HG03439 (cell line): ENCODE measurements around the gene ASCC1.

Experiments
- ATAC-seq: cut with Tn5 transposase; IDR thresholded peaks from one replicate; pipeline ENCODE4 v1.9.1; 2021; ENCODE audit warnings: mild to moderate bottlenecking, moderate library complexity; ENCODE audit not compliant: unreplicated experiment

Gene ASCC1

DNA sequence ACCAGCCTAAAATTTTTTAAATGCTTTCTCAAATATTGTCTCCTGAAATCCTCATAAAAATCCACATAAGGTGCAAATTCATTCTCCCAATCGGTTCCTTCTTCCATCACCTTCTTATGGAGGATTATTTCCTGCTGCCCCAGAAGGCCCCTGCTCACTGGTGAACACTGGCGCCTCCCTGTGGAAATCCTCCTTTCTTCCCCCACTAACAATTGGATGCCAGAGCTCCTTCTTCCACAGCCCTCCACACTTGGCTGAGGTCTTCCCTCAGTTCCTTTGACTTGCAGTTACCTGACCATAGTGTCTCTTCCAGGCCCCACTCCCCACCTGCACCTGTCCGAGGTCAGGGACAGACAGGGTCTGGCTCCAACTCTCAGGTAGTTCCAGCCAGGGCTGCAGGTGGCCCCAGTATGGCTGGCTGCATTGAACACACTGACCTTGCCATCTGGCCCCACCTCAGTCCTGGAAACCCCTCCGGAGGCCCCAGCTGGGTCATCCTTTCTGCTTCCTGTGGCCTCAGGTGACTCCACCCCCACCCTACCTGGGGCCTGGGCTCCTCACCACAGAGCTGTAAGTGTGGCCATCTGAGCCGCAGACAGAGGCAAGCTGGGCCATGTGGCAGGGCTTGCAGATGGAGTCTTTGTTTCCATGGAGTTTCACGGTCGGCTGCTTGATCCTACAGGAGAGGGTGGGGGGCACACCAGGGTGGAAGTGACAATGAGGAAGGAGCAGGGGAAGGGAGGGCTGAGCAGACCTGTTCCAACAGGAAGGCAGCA, 146.1 kb downstream of the ASCC1 start:
- ATAC-seq: no peak

DNA sequence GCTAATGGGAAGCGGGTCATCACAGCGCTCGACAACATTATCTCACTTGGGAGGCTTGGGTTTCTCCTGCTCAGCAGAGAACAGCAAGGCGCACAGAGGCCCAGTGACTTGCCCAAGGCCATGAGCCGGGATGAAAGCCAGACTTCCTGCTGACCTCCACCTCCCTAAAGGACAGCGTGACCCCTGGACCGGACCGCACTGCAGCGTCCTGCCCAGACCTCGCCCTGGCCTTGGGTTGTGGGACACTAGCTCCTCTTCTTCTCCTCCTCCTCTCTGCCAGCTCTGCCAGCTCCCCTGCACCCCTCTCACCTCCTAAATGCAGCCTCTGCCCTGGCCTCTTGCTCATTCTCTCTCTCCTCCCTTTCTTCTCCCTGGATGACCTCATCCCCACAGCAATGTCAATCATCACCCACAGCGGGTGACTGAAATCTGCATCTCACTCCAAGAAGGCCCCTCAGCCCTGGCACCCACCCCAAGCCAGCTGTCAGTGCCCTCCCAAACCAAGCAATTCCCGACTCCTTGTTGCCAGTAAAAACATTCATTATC, 147.1 kb downstream of the ASCC1 start:
- ATAC-seq: no peak

DNA sequence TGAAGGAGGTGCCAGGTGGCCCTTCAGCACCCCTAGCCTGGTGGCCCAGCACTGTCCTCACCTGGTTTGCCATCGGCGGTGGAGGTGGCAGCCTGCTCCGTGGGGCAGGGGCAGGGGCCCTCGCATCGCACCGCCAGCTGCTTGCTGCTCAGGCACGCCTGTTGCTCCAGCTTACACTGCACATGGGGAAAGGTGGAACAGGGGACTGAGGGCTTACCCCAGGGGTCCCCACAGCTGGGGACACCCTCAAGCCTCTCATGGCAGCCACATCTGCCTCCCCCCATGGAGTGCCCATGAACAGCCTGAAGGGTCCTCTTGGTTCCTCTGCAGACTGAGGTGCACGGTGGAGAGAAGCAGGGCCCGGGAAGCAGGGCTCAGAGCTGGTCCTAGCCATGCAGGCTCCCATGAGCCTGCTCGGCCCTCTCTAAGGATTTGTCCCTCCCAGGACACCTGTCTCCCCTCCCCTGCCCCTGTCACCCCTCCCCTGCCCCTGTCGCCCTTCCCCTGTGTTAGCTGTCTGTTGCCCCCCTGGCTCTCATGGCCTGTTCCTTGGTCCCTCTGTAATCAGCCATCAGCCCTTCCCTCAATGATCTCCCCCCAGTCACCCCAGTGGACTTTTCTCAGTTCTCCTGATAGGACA, 147.8 kb downstream of the ASCC1 start:
- ATAC-seq: no peak

DNA sequence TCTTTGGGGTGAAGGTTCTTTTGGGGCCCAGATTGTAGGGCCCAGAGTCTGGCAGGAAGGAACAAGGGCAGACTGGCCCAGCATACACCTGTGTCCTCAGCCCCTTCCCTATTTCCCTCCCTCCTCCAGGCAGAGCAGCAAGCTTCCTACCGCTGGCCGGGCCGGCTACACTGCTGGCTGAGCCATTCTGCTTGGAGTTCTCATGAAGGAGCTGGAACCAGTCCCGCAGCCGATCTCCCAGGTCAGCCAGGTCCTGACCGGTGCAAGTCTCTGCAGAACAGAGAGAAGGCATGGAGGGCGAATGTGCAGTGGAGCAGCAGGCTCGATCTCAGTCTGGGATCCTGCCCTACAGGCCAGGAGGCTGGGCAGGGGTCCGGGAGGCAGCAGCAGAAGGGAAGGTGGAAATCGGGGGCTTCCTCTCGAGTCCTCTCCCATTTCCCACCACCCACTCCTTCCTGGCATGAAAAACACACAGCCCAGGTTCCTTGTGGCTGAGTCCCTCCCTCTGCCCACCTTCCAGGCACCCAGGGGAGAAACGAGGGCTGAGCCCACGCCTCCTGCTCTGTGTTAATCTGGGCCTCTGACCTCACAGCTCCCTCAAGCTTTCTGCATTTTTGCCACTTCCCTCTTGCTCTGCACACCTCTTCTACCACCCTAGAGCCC, 148.5 kb downstream of the ASCC1 start:
- ATAC-seq: no peak

DNA sequence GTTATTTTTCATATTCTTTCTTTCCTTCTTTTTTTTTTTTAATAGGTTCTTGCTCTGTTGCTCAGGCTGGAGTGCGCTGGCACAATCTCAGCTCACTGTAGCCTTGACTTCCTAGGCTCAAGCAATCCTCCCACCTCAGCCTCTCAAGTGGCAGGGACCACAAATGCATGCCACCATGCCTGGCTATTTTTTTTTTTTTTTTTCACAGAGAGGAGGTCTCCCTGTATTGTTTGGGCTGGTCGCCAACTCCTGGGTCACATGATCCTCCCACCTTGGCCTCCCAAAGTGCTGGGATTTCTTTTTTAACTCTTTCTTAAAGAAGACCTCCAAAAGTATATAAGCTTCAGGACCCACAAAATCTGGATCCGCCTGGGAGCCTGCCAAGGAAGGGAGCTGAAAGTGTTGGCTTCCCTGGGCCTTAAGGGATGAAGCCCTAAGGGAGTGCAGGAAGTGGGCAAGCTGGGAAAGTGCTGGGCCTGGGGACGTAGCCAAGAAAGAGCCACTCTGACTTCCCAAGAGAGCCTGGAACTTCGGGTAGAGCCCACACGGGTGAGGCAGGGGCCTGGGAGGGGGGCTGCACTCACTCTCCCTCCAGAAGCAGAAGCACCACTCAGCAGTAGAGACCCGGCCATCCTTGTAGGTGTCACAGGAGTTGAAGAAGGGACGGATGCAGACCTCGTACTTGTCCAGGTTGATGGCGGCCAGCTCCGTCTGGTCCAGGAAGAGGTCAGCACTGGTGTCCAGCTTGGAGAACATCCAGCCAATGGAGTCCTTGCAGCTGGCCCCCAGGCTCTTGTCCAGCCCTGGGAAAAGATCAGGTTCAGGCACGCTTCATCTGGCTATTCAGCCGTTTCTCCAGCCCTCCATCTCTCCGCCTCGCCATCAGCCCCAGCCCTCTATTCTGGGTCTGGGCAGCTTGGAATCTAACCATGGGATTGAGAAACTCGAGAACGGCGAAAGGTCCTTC, 149.5 kb downstream of the ASCC1 start:
- no peak for ATAC-seq

DNA sequence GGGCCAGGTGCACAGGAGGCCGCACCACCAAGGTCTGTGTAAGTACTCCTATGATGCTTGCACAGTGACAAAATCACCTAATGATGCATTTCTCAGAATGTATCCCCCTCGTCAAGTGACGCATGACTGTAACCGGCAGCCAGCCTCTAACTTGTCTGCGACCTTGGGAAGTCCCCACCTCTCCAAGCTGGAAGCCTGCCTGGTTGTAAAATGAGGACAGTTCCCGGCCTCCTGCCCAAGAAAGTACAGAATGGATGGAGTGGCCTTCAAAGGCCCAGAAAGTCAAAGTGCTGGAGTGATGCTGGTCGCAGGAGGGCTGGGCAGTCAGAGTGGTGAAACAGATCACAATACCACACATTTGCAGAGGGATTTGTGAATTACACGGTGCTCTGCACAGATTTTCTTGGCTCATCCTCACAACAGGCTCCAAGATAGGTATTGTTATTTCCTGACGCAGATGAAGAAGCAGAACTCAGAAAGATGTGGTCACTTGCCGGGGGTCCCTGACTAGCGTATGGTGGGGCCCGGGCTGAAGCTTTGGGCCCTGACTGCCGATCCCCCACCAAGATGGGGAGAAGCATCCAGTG, 150.5 kb downstream of the ASCC1 start:
- no peak for ATAC-seq

DNA sequence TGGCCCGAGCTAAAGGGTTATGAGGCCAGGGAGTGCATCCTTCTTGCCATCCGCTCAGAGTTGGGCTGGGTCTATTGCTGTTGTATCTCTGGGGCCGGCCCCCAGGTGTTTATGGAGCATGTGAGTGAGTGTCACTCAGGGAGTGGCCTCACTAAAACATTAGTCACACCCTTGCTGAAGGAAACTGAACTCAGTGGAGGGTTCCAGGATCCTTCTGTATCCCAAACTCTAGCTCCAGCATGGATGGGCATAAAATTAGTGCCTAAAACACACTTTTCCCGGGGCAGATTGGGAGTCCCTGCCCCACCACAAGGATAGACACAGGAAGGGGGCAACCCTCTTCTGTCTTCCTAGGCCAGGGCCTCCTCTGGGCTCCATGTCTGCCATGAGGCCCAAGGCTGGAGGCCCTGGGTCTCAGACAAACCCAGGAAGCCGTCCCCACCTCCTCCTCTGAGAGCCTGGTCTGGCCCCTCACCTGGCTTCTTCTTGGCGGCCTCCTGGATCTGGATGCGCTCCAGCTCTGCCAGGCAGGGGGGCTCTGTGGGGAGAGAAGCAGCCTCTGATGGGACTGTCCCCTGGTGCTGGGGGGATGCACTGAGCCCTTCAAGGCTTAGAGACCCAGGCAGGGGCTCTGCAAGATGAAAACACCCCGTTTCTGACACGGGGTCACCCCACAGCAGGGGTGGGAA, 152.2 kb downstream of the ASCC1 start:
- ATAC-seq: no peak

DNA sequence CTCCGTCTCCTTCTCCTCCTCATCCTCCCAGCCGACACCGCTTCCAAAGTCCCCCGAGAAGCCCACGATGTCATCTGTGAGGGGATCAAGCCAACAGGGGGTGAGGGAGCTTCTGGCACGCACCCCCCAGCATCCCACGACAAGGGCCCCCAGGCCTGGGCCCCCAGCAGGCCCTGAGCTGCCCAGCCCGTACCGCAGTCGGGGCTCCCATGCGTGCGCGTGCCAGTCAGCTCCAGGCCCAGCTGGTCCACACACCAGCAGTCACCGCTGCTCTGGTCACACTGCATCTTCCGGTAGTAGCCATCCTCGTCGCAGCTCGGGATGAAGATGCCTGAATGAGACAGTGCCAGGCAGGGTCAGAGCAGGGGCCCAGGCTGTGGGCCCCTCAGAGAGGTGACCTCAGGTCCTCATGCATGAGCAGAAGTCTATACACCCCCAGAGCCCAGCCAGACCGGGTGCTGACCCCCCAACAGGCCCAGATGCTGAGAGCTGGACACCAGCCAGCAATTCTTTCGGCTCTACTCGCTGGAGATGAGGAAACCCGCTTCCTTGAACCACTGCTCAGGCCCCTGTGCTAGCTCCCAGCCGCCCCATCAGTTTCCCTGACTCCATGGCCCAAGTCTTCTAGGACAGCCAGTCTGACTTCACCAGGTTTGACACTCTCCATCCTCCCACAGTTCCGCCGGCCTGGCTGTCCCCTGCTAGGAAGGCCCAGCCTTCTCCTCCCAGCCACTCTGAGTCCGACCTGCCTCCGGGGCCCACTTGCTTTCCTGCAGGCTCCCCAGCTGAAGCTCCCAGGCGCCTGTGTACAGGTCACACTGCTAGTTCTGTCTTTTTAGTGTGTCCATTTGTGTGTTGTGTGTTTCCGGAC, 153.0 kb downstream of the ASCC1 start:
- ATAC-seq: no peak

DNA sequence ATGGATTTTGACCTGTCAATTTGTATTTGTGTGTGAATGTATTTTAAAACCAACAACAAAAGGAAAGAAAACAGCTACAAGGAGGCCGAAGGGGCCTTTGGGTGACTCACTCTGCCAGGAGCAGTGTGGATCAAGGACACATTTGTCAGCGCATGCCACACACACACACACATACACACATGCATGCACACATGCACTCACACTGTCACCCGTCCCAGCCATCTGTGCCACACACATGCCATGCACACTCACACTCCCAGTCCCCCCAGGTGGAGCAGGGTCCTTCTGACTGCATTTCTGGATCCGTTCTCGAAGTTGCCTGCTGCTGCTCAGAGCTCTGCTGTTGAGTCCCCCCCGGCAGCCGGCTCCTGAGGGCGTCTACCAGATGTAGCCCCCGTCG, 153.7 kb downstream of the ASCC1 start:
- ATAC-seq: no peak

DNA sequence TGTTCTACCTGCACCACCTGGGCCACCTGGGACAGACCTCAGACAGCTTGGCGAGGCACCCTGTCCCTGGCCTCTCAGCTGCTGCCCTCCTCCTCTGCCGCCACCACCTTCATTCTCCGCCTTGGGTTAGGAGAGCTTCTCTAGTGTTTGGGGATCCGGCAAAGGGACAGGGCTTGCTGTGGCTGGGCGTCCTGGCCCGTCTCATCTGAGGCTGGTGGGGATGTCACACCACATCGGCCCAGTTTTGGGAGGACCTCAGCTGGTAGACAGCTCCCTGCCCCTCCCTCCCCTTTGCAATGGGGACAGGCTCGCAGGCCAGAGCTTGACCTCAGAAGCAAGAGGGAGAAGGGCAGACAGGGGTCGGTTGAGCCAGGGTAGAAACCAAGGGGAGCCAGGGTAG, 154.1 kb downstream of the ASCC1 start:
- ATAC-seq: no peak

DNA sequence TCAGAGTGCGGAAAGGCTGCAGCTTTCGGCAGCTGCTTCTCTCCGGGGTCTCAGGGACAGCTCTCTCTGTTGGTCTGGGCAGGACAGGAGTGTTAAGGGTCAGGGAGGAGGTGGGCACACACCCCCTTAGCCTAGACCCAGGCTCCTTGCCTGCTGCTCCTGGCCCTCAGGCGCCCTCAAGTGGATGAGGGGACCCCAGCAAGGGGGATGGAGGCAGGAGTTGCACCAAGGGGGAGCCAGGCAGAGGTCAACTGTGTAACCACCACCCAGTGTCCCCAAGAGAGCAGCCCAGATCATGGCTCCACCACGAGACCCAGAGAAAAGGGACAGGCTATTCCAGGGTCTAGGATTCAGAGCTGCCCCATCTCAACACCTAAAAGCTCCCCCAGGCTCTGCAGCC, 154.6 kb downstream of the ASCC1 start:
- ATAC-seq: no peak

DNA sequence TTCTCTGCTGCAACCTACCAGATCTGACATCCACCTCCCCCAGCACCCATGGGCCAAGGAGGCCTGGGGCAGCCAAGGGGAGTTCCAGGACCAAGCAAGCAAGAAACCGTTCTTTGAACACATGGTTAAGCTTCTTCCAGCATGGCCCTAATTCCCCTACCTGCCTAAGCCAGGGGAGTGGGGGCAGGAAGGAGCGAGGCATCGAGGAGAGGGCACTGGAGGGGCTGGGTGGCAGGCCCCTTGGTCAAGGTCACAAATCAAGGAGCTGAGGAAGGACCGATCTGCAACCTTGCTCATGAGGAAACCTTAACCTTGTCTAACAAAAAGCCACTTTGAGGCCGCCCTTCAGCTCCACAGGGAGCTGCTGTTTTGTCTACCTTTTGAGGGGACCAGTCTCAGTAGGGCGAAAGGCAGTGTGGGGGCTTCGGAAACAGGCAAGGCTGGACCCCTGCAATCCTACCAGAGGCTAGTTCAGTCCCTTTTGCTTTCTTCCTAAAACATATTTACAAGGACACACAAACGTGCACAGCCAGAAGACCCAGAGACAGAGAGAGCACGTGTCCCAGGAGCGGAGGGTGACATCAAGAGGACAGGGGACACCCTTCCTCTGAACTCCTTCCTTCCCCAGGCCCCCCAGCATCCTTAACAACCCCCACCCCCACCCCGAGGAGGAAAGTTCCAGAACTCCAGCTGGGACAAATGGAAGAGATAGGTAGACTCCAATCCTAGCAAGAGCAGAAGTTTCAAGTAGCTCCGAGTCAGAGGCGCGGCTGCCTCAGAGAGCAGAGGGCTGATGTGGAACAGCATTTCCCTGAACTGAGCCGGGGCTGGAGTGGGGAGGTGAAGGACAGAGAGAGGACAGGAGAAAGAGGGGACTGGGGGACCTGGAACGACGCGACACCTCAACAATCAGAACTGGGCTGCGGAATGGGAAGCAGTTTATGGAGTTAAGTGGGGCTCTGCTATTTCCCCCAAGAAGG, 155.9 kb downstream of the ASCC1 start:
- no peak for ATAC-seq

DNA sequence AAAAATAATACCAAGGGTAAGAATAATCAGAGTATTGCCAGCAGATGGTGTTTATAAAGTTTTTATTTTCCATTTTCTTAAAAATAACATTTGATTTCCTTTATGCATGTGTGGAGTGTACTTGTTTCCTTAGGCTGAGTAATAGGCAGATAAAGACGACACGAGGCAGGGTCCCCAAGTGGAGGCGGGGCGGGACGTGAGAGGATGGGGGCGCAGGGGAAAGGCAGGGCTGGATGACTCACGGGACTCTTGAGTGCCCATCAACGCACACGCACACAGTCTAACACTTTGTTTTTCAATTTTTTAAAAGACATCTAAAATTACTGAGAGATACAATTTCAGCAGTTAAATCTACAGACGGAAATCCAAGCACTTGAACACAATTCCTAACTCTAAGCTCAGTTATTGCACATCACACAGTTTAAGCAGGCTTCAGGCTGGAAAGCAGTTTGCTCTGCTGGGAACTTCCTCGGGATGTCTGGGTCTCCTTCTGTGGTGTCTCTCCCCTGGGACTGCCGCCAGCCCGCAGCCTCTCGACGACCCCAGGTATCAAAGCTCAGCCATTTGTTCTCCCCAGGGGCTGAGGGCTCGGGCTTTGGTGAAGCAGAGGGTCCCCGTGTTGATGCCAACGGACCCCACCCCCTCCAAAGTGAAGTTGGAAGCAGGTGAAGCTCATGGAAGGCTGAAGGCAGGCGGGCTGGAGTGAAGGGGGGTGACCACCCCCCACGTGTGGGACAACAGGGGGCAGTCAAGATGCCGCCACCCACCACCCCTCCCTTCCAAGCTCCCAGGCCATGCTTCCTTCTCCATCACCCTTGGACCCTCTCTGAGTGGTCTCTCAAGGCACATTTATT, 156.9 kb downstream of the ASCC1 start:
- no peak for ATAC-seq

DNA sequence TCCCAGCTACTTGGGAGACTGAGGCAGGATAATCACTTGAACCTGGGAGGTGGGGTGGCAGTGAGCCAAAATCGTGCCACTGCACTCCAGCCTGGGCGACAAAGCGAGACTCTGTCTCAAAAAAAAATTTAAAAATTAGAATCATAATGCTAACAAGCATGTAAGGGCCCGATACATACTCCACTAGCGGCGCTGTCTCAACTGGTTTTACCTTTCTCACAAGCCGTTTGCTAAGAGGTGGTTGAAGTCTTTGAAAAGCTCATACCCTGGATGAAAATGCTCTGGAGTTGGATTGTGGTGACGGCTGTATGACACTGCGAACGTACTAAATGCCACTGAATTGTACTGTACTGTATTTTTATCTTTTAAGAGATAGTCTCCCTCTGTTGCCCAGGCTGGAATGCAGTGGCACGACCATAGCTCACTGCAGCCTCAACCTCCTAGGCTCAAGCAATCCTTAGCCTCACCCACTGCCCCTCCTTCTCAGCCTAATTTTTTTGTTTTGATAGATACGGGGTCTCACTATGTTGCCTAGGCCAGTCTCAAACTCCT, 157.7 kb downstream of the ASCC1 start:
- no peak for ATAC-seq

DNA sequence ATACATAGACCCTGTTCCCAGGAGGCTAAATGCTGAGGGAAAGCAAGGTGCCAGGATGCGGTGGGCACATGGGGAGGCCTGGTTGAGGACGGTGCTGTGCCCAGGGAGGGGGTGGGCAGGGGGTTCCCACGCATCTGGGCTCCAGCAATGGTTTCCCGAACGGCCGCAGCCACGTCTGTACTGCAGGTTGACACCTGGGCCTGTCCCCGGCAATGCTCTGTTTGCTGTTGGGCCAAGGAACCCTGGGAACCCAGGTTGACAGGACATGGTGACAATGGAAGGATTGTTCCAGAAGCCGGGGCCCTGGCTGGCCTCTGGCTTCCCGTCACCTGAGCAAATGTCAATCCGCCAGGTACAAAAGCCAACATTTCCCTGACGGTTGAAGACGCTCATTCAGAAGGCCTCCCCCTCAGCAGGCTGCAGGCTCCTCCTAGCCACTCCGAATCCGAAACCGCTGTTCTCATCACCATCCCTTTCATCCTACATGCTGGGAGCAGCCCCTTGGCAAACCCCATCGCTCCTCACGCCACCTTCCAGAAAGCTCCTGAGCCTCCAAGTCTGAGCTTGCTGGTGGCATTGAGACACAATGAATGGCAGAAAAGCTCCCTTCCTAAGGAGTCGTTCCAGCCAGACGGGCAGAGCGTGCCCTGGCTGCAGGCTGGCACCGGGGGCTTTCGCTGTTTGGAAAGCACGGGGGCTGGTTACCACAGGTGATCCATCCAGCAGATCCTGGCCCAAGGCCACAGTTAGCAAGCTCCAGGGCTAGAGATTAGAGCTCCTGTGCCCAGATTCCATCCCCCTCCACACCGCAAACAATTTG, 158.9 kb downstream of the ASCC1 start:
- ATAC-seq: no peak

DNA sequence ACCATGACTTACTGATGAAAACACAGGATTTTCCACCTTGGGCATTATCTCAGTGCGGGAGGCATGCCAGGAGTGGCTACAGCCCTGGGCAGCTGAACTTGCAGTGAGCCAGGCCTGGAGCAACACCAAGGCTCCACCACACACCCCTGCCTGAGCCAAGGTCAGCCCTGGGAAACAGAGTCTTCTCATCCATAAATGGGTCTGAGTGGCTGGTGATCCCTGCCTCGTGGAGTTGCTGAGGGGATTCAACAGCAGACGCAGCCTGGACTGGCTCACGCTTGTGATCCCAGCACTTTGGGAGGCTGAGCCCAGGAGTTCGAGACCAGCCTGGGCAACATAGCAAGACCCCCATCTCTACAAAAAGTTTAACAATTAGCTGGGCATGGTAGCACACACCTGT, 160.0 kb downstream of the ASCC1 start:
- no peak for ATAC-seq
